Ishikawa (cell line): ENCODE data around the gene CNOT6.

Source experiments
- CEBPB ChIP-seq: IDR thresholded peaks from 2 replicates; pipeline ENCODE4 v1.6.1; 2012
- CREB1 ChIP-seq: IDR thresholded peaks from 2 replicates; pipeline ENCODE4 v1.6.1; 2012; ENCODE audit warnings: low read depth
- EGR1 ChIP-seq: IDR thresholded peaks from 2 replicates; pipeline ENCODE4 v1.6.1; 2012
- EP300 ChIP-seq: IDR thresholded peaks from 2 replicates; pipeline ENCODE4 v1.6.1; 2012; ENCODE audit warnings: borderline replicate concordance
- FOXM1 ChIP-seq: IDR thresholded peaks from 2 replicates; pipeline ENCODE4 v1.6.1; 2012; ENCODE audit warnings: low read depth, borderline replicate concordance
- MAX ChIP-seq: IDR thresholded peaks from 2 replicates; pipeline ENCODE4 v1.6.1; 2012
- NFIC ChIP-seq: IDR thresholded peaks from 2 replicates; pipeline ENCODE4 v1.6.1; 2012
- RAD21 ChIP-seq: IDR thresholded peaks from 2 replicates; pipeline ENCODE4 v1.6.1; 2012; ENCODE audit warnings: low read depth
- REST ChIP-seq: IDR thresholded peaks from 2 replicates; pipeline ENCODE4 v1.6.1; 2012; ENCODE audit warnings: low read depth, mild to moderate bottlenecking
- TAF1 ChIP-seq: IDR thresholded peaks from 2 replicates; pipeline ENCODE4 v1.6.1; 2012; ENCODE audit warnings: low read depth, mild to moderate bottlenecking
- TCF12 ChIP-seq: IDR thresholded peaks from 2 replicates; pipeline ENCODE4 v1.6.1; 2012; ENCODE audit warnings: low read depth
- TEAD4 ChIP-seq: IDR thresholded peaks from 2 replicates; pipeline ENCODE4 v1.6.1; 2012
- USF1 ChIP-seq: IDR thresholded peaks from 2 replicates; pipeline ENCODE4 v1.6.1; 2012
- YY1 ChIP-seq: IDR thresholded peaks from 2 replicates; pipeline ENCODE4 v1.6.1; 2012; ENCODE audit warnings: low read depth
- ZBTB7A ChIP-seq: IDR thresholded peaks from 2 replicates; pipeline ENCODE4 v1.6.1; 2012; ENCODE audit warnings: low read depth

The CNOT6 gene

GRCh38 chr5:180620014-180620413 lies 125.8 kb downstream of the CNOT6 start:
- TF ChIP-seq CREB1 (no peak), CEBPB (no peak), TCF12 (no peak), REST (no peak), USF1 (no peak), EP300 (no peak)

GRCh38 chr5:180621311-180621710 lies 127.1 kb downstream of the CNOT6 start:
- no peak for TF ChIP-seq EP300
- TF ChIP-seq USF1 = no peak
- no peak for TF ChIP-seq REST
- TF ChIP-seq TEAD4 = no peak
- no peak for TF ChIP-seq EGR1
- TF ChIP-seq CREB1 = no peak
- TF ChIP-seq CEBPB = no peak
- TF ChIP-seq TCF12 = no peak
- no peak for TF ChIP-seq YY1
- no peak for TF ChIP-seq TAF1
- no peak for TF ChIP-seq RAD21
- no peak for TF ChIP-seq NFIC

- TF ChIP-seq YY1 (no peak), USF1 (no peak), FOXM1 (no peak), MAX (no peak), TEAD4 (no peak), CREB1 (no peak)
These were observed 128.7 kb downstream of the CNOT6 start for GRCh38 chr5:180622910-180623309.

GRCh38 chr5:180623411-180623834 lies 129.2 kb downstream of the CNOT6 start:
- TF ChIP-seq EP300 (no peak), CREB1 (no peak), REST (no peak), RAD21 (no peak), TCF12 (no peak), TAF1 (no peak), FOXM1 (no peak), USF1 (no peak), NFIC (no peak), YY1 (no peak), EGR1 (no peak), ZBTB7A (no peak)

GRCh38 chr5:180623844-180624243 lies 129.7 kb downstream of the CNOT6 start:
- TF ChIP-seq TEAD4 (no peak), EGR1 (no peak), YY1 (no peak), CREB1 (no peak)
